Activated naive CD4-positive, alpha-beta T cell treated with anti-CD3 and anti-CD28 coated beads, Interleukin-2, amount 50 U/mL, for 72 hours (primary cell): ENCODE results near the gene NBPF1. TPM values are rescaled to one million over a fixed set of nuclear protein-coding genes. Genes with fewer than 3 reads are reported as not detected.
"Not testable (repeated sequence)": the region's sequence is repeated elsewhere in the genome, so short reads cannot be mapped to it uniquely, and the experiment has no call there.

ENCODE experiments used
- ATAC-seq, 2 donors: fragments of 150-1000 bp; cut with Tn5 transposase; 2 replicates each; pipeline ENCODE4 v1.10.0; 2021; ENCODE audit warnings: mild to moderate bottlenecking in 2 of 2, moderate library complexity in 2 of 2
- DNase-seq, 2 donors: peaks; one replicate each; pipeline ENCODE4 v3.0.0; 2021 to 2022; ENCODE audit warnings: low spot score in 2 of 2
- H3K27ac Mint-ChIP-seq, 2 donors: one replicate each; pipeline ENCODE4 v1.8.0; 2022; ENCODE audit warnings: mild to moderate bottlenecking in 2 of 2, mixed read lengths in 2 of 2
- H3K36me3 Mint-ChIP-seq, 2 donors: one replicate each; pipeline ENCODE4 v1.8.0; 2022; ENCODE audit warnings: mixed read lengths in 2 of 2
- H3K9me3 Mint-ChIP-seq, 2 donors: one replicate each; pipeline ENCODE4 v1.8.0; 2022; ENCODE audit warnings: mixed read lengths in 2 of 2
- total RNA-seq, 2 donors: library from RNA; stranded (reverse); gene quantifications; one replicate each; pipeline ENCODE4 v1.2.3, GENCODE V29; 2022

NBPF1 gene
- total RNA-seq, 2 donors from 2014 or later, result 6.2 to 6.5 TPM

DNA sequence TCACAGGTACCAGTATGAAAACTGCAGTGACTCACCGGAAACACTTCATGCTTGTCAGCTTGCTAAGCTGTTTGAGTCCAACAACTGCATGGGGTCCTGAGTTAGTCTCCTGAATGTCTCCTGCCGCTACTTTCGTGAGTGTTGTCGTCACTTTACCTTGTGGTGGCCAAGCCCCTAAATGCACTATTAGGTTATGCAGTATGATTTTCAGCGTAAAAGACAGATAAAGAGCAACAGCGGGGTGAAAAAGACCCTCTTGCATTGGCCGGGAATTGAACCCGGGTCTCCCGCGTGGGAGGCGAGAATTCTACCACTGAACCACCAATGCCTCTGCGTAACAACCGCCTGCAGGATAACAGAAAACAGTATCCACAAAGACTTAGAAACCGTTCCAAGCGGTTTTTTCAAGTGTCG is 67.7 kb downstream of the NBPF1 start:
- peak overlapping the region; percentile 60 to 99 for H3K27ac Mint-ChIP-seq
- peak; percentile 58 to 74 for ATAC-seq
- DNase-seq, result peak in 1 of 2 donors; percentile 61
- not testable (repeated sequence) for H3K36me3 Mint-ChIP-seq, H3K9me3 Mint-ChIP-seq

DNA sequence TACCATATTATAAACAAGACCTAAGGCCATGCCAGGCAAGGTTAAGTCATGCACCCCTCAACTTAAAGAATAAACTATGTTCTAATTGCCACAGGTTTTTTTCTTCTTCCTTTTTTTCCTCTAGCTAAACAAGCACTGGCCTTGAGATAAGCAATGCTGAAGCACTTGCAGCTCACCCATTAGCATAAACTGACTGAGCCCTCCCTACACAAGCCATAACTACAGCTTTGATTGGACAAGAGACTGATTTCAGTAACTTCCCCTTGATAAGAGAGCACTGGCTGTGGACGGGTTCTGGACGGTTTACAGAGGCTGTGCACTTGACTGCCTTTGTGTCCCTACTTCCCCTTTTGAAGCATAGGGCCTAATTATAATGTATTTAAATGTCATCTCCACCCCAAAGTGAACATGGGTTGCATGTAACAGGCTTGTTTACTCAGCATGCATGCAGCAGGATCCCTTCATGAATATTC is 72.9 kb downstream of the NBPF1 start:
- not testable (repeated sequence) for H3K27ac Mint-ChIP-seq, ATAC-seq, DNase-seq, H3K36me3 Mint-ChIP-seq, H3K9me3 Mint-ChIP-seq

DNA sequence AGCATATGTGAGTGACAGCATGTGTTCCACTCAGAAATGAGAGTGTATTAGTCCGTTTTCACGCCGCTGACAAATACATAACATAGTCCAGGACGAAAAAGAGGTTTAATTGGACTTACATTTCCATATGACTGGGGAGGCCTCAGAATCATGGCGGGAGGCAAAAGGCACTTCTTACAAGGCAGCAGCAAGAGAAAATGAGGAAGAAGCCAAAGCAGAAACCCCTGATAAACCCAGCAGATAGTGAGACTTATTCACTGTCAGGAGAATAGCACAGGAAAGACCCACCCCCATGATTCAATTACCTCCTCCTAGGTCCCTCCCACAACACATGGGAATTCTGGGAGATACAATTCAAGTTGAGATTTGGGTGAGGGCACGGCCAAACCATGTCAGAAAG is 75.8 kb downstream of the NBPF1 start:
- H3K9me3 Mint-ChIP-seq, H3K36me3 Mint-ChIP-seq, ATAC-seq, H3K27ac Mint-ChIP-seq, DNase-seq: not testable (repeated sequence)

DNA sequence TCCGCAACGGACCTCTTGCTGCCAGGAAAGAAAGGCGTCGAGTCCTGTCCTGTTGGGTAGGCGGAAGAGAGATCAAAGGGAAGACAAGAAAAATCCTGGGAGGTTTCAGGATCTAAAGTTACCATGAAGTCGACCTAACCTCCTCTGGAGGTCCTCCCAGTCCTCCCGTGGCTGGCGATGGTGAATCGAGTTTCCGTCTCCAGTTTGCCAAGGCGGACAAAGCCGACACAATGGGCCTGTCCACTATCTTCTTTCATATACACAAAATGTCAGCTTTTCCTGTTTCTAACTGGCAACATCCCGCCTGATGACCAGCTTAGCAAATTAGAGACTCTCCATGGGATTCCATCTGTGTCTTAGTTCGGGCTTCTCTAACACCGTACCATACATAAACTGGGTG is 76.6 kb downstream of the NBPF1 start:
- H3K36me3 Mint-ChIP-seq, DNase-seq, H3K9me3 Mint-ChIP-seq, ATAC-seq, H3K27ac Mint-ChIP-seq: not testable (repeated sequence)

DNA sequence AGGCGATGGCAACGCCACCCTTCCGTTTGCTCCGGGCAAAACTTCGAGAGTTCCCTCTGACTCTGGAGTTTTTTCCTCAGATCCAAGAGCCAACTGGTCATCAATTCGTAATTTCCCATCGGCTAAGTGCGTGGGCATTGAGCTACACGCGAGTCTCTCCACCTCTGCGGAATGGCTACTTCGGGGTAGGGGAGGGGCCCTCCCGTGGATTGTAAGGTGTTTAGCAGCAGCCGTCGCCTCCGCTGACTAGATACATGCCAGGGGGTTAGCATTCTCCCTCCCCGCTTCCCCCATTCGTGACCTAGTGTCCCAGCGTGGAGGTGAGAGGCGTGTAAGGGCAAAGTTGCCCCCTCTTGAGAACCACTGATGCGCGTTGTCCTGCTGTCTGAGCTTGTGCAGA is 77.5 kb downstream of the NBPF1 start:
- DNase-seq, H3K27ac Mint-ChIP-seq, ATAC-seq, H3K36me3 Mint-ChIP-seq, H3K9me3 Mint-ChIP-seq: not testable (repeated sequence)

DNA sequence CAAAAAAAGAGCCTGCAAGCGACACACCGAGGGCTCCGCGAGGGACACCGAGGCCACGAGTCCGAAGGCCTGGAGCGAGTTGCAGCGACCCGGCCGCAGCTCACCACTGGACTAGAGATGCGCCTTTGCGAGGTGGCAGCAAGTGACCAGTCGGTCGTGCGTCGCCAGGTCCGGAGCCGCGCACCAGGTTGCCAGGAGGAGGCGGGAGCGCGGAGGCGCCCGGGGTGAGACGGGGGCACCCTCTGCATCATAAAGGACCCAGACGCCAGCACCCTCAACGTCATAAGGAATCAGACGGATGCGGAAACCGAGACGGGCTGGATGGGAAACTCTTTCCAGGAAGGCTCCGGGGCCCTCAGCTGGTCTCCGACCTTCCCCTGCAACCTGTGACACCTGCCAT is 77.9 kb downstream of the NBPF1 start:
- not testable (repeated sequence) for DNase-seq, H3K36me3 Mint-ChIP-seq, H3K9me3 Mint-ChIP-seq
- peak overlapping the region; percentile 88 to 95 for H3K27ac Mint-ChIP-seq
- peak in 1 of 2 donors; percentile 4 for ATAC-seq

DNA sequence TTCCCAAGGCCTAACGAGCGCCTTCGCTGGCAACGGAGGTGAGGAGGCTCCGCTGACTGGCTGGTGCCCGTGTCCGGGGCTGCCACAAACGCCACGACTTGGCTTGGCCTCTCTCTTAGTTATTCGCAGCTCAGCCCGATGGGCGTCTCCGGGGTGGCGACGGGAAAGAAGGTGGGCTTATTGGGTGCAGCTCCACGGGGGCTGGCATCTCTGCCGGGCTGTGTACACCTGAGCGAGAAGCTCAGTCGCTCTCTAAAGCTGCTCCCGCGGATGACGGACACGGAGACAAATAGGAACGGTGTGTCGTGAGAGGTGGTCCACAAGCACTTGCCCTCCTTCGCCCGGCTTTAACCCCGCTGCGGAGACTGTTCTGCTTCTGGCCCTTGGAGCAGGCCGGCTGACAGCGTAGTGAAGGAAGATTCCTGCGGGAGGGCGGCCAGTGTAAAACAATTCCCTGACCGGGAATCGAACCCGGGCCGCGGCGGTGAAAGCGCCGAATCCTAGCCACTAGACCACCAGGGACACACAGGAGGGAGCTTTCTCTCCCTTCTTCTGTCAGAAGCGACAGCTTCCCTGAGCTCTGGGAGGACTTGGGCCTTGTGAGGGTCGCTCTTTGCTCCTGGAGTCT is 78.4 kb downstream of the NBPF1 start:
- not testable (repeated sequence) for H3K9me3 Mint-ChIP-seq, H3K36me3 Mint-ChIP-seq
- DNase-seq (peak; percentile 68 to 73), ATAC-seq (peak; percentile 81 to 92)
- H3K27ac Mint-ChIP-seq, result peak overlapping the region; percentile 88 to 95

DNA sequence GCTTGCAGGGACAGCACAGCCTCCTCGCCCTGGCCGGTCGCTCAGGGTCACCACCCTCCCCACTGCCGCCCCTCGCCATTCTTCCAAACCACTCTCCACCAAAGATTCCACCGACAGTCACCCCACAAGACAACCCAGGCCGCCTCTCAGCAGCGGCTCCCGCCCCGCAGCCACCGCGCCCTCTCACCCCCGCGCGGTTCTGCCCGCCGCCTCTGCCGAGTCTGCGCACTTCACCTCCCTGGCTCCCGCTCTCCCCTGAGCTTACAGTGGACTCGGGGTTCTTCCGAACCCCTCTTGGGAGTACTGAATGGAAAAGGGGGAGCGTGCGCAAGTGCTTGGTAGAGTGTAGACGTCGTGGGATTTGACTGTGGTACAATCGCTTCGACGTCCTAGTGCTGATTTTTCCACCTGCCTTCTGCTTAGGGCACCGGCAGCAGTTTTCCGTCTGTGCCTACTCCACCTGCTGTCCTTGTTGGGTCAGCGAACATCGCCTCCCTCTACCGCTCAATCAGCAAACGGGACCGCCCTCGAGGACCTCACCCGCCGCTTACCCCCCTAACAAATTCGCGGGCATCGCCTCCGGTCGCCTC is 79.0 kb downstream of the NBPF1 start:
- H3K9me3 Mint-ChIP-seq, H3K36me3 Mint-ChIP-seq, DNase-seq: not testable (repeated sequence)
- peak; percentile 8 to 48 for ATAC-seq
- peak overlapping the region; percentile 88 to 95 for H3K27ac Mint-ChIP-seq

DNA sequence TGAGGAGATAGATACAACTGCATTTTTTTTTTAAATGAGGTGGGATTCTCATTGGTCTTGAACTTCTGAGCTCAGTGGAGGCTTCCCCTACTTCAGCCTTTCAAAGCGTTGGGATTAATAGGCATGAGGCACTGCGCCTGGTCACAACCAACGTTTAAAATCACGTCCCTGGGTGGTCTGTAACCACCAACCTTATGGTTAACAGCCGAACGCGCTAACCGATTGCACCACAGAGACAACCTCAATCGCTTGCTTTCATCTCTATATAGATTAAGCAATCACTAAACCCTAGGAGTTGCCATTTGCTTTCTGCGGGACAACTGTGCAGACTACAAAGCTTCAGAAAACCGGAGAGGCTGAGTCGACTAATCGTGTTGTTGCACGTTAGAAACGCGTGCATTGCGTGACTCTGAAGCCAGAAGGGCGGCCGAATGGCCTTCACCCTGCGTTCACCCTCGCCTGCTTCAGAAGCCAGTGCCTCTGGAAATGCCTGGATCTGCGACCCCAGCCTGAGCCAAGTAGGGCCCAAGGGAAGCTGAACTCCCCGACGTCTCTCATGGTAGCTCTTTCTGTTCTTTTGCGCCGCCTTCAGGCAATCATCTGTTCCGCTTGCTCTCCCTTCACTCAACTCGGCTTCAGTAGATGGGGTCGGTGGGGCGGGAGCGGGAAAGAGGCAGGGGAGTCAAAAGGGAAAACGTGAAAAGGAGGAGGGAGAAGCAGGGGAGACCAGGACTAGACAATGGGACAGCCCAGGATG is 81.0 kb downstream of the NBPF1 start:
- H3K27ac Mint-ChIP-seq, H3K9me3 Mint-ChIP-seq, ATAC-seq, DNase-seq, H3K36me3 Mint-ChIP-seq: not testable (repeated sequence)

DNA sequence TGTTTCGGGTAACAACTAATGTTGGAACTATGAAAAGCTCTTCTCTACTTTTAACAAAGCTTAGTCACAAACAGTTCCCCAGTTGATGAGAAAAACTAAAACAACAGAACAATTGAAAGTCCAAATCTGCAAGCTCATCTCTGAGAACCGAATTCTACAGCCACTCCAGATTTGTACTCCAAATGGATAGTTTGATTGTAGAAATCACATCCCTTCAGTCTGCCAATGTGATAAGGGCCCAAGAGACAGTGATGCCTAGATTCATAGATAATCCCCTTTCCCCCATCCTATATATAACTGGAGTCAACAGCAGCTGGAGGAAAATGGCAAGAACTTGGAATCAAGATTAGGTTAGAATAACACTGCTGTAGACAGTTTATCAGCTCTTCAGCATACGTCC is 85.0 kb downstream of the NBPF1 start:
- DNase-seq, H3K36me3 Mint-ChIP-seq, H3K9me3 Mint-ChIP-seq, ATAC-seq, H3K27ac Mint-ChIP-seq: not testable (repeated sequence)

DNA sequence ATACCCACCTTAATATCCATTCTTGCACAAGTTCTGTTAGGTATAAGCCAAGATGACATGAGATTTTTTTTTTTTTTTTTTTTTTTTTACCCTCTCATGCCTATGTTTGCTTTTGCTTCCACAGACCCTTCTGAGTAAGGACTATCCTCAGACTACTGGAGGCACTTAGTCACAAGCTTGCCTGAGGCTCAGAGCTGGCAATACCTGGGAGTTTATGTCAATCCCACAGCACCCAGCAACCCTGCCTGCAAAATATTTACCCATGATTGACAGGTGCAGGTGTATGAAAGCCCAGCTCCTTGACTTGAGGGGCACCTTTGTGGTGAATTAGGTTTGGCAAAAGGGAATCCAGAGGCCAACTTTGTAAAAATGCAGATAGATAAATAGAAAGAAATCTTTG is 87.6 kb downstream of the NBPF1 start:
- not testable (repeated sequence) for H3K9me3 Mint-ChIP-seq

DNA sequence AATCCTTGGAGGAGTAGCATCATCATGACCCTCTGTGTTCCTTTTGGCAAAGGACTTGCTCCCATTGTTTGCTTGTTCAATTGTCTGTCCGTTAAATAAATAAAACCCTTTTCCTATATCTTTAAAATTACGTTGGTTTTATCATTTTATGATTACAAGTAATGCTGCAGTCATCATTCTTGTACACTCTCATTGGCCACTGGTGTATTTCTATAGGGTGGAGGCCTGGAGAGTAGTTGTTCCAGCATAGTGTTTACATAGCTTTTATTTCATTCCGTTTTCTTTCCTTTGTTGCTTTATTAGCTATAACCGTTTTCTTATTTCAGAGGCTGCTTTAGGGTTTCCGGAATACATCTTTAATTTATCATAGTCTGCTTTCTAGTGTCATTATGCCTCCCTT is 91.7 kb downstream of the NBPF1 start:
- not testable (repeated sequence) for ATAC-seq, H3K27ac Mint-ChIP-seq, H3K36me3 Mint-ChIP-seq, DNase-seq, H3K9me3 Mint-ChIP-seq

More for the DNA sequence above, 87.6 kb downstream of the NBPF1 start:
- not testable (repeated sequence) for ATAC-seq, DNase-seq, H3K27ac Mint-ChIP-seq, H3K36me3 Mint-ChIP-seq

DNA sequence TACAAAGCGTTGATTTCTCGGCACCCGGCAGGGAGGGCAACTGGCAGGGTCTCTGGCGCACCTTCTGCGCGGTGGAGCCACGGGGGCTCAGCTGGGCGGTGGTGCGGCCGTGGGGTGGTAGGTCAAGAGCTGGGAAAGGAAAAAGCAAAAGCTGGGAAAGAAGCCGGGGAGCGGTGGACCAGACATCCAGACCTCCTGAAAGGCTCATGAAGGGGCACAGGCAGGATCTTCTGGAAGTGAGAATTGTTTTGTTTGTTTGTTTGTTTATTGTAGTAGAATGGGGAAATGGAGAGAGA is 92.1 kb downstream of the NBPF1 start:
- ATAC-seq, result no peak
- Mint-ChIP-seq H3K27ac (no peak overlapping the region), H3K9me3 (no peaks in the 10 kb centered on the region), H3K36me3 (no peaks in the 10 kb centered on the region)
- DNase-seq, result no peak

DNA sequence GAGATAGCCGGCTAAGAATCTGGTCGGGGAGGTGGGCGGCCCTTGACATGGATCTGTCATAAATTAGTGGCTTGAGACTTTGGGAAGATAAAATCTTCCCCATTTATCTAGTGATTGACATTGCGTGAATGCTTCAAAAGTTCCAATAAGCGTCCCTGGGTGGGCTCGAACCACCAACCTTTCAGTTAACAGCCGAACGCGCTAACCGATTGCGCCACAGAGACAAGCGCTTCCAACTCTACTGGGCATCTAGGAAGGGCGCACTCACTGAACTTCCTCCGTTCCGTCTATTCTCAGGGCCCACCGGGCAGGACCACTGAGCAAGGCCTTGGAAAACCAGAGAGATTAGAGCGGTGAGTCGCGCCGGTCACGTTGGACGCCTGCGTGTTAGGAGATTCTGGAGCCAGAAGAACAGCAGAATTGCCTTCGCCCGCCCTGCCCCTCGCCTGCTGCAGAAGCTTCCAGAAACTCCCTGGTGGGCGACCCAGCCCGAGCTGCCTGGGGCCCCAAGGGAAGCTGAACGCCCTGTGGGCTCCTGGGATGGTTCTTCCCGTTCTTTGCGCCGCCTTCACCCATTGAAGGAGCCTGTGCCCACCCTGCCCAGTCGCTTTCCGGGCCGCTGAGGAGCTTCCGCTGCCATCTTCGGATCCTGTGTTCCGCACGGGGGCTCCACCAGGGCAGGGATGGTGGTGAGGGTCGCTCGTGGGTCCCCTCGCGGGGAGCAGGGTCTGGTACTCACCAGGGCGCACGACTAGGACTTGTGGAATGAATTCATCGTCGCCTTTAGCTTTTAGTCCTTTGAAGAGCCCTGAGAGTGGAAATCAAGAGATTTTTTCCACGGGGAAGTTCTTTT is 92.7 kb downstream of the NBPF1 start:
- not testable (repeated sequence) for H3K9me3 Mint-ChIP-seq, DNase-seq, ATAC-seq, H3K36me3 Mint-ChIP-seq
- H3K27ac Mint-ChIP-seq, result peak overlapping the region in 1 of 2 donors; percentile 79

DNA sequence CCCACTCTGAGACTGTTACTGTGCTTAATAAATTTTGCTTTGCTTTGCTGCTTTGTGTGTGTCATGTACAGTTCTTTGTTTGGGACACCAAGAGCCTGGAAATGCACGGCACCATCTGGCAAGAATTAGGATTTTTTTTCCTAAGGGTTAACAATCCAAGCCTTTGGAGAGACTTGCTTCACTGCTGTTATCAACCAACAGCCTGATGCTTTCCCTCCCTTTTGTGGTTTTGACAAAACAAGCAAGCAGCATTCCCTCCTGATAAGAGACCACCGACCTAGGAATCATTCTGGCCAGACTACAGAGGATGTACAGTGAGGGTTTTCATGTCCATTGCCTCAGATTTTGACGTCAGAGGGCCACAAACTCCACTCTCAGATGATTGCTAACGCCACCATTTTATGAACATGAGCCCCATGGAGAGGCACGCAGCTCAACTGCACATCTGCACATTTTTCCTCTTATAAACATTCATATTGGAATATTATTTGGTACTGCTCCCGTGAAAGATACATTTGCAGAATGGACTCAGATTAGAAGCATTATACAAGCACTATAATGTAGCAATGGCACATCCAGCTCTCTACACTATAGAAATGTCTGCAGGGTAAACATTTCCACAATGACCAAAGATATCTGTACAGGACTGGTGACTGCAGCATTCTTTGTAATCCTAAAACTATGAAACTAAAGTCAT is 94.0 kb downstream of the NBPF1 start:
- H3K9me3 Mint-ChIP-seq, ATAC-seq, DNase-seq, H3K27ac Mint-ChIP-seq, H3K36me3 Mint-ChIP-seq: not testable (repeated sequence)

DNA sequence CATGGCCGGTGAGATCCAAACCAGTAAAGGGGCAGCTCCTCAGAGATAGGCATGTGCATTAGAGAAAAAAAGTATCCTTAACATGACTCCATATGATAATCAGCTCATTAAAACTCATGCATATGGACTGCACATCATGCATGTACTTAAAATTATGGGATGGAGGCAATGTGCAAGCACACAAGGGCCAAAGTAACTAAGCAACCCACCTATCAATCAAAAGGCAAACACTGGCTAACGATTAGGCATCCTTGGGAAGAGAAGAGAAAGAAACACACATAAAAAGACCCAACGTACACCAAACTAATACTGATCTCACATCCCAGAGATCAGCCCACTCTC is 94.5 kb downstream of the NBPF1 start:
- ATAC-seq, DNase-seq, H3K36me3 Mint-ChIP-seq, H3K9me3 Mint-ChIP-seq, H3K27ac Mint-ChIP-seq: not testable (repeated sequence)
